ENCODE data around the gene RASEF.

RASEF gene

DNA sequence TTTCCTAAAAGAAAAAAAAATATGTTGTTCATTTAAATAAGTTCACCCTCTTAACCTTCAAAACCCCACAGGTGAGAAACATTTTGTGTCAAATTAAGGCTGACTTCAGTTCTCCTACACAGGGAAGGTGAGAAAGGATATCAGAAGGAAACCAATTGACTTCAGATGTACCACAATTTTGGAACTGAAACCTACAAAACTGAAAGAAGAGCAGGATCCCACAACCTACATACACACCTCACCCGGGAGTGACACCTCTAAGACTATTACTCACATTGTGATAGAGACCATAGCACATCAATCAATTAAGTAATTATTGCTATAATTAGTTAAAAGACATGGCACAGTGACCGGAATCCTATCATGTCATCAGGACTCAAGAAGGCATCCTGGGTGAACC lies 47.0 kb downstream of the RASEF start:
- TF ChIP-seq ZBTB7A (IDR thresholded peaks at IDR 0.05; ENCODE audit: low read depth) (no peak), NFIC (IDR thresholded peaks at IDR 0.05) (no peak), RAD21 (IDR thresholded peaks at IDR 0.05; ENCODE audit: low read depth) (no peak), TCF12 (IDR thresholded peaks at IDR 0.05; ENCODE audit: low read depth) (no peak), TAF1 (IDR thresholded peaks at IDR 0.05; ENCODE audit: low read depth) (no peak), CREB1 (IDR thresholded peaks at IDR 0.05; ENCODE audit: low read depth) (no peak), TEAD4 (IDR thresholded peaks at IDR 0.05) (no peak), CEBPB (IDR thresholded peaks at IDR 0.05) (no peak)
- TF ChIP-seq, protein P1, sequence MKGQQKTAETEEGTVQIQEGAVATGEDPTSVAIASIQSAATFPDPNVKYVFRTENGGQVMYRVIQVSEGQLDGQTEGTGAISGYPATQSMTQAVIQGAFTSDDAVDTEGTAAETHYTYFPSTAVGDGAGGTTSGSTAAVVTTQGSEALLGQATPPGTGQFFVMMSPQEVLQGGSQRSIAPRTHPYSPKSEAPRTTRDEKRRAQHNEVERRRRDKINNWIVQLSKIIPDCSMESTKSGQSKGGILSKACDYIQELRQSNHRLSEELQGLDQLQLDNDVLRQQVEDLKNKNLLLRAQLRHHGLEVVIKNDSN (IDR thresholded peaks at IDR 0.05), result no peak
- TF ChIP-seq, protein P2, sequence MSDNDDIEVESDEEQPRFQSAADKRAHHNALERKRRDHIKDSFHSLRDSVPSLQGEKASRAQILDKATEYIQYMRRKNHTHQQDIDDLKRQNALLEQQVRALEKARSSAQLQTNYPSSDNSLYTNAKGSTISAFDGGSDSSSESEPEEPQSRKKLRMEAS (IDR thresholded peaks at IDR 0.05), result no peak
- TF ChIP-seq, protein P3, sequence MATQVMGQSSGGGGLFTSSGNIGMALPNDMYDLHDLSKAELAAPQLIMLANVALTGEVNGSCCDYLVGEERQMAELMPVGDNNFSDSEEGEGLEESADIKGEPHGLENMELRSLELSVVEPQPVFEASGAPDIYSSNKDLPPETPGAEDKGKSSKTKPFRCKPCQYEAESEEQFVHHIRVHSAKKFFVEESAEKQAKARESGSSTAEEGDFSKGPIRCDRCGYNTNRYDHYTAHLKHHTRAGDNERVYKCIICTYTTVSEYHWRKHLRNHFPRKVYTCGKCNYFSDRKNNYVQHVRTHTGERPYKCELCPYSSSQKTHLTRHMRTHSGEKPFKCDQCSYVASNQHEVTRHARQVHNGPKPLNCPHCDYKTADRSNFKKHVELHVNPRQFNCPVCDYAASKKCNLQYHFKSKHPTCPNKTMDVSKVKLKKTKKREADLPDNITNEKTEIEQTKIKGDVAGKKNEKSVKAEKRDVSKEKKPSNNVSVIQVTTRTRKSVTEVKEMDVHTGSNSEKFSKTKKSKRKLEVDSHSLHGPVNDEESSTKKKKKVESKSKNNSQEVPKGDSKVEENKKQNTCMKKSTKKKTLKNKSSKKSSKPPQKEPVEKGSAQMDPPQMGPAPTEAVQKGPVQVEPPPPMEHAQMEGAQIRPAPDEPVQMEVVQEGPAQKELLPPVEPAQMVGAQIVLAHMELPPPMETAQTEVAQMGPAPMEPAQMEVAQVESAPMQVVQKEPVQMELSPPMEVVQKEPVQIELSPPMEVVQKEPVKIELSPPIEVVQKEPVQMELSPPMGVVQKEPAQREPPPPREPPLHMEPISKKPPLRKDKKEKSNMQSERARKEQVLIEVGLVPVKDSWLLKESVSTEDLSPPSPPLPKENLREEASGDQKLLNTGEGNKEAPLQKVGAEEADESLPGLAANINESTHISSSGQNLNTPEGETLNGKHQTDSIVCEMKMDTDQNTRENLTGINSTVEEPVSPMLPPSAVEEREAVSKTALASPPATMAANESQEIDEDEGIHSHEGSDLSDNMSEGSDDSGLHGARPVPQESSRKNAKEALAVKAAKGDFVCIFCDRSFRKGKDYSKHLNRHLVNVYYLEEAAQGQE (IDR thresholded peaks at IDR 0.05; ENCODE audit: low read depth), result no peak

DNA sequence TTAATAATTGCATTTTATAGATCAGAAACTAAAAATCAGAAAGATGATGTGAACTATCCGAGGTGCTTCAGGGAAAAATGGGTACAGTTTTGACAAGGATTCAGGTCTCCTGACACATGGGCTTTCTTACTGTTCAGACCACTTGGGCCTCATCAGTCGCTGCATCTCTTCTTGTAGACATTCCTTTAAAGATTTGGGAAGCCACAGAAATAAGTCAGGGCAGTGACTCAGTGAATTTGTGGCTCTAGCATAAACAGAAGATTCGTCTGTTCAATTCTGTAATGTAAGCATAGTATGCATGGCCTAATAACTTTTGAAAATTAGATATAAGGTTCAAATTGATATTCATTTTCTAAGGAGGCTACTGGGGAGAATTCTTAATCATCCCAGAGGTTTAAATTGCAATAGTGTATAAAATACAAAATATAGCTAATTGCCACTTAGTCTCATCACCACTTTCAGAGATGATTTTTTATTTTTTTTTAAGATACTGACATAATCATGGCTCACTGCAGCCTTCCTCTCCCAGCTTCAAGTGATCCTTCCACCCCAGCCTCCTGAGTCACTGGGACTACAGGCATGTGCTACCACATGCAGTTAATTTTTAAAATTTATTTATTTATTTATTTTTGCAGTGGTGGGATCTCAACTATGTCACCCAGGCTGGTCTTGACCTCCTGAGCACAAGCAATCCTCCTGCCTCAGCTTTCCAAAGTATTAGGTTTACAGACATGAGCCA lies 48.9 kb downstream of the RASEF start:
- TF ChIP-seq NFIC (IDR thresholded peaks at IDR 0.05), result no peak
- TF ChIP-seq, protein P1 (IDR thresholded peaks at IDR 0.05), result no peak

DNA sequence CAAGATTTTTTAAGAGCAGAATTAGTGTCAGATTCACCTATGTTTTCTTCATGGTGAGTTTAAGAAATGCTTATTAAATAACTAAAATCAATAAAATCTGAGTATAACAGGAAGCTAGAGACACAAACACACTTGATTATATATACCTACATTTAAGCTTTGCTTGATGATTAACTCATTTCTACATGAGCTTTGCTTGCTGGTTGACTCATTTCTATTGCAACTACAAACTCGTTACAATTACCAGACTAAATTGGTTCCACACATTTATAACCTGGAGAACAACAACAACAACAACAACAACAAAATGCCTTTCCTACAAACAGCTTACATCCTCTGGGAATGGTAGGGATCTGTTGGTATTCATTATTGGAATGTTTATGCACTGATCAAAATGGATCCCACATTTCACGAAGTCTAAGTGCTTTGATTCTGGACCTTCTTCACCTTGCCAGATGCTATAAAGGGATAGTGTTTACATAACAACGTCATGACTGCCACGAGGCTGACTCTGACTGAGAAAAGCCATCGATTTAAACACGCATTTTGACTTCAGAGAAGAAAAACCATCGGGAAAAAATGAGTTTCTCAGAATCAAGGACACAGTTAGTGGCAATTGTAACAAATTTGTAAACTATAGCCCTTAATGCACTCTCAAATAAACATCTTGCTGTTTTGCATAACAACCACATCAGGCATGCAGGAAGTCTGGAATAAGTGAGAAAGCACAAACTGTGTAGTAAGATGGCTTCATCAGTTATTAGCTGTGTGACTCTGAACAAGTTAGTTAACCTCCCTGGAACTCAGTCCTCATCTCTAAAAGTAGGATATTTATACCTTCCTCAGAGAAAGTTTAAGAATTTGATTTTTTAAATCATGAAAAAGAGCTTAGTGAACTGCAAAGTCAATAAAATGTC lies 49.8 kb downstream of the RASEF start:
- TF ChIP-seq TEAD4 (IDR thresholded peaks at IDR 0.05), result no peak
- no peak for TF ChIP-seq YY1 (IDR thresholded peaks at IDR 0.05; ENCODE audit: low read depth)
- TF ChIP-seq EP300 (IDR thresholded peaks at IDR 0.05; ENCODE audit: borderline replicate concordance), result no peak
- TF ChIP-seq FOXM1 (IDR thresholded peaks at IDR 0.05; ENCODE audit: borderline replicate concordance, low read depth), result no peak
- TF ChIP-seq CREB1 (IDR thresholded peaks at IDR 0.05; ENCODE audit: low read depth), result no peak
- TF ChIP-seq RAD21 (IDR thresholded peaks at IDR 0.05; ENCODE audit: low read depth), result no peak
- TF ChIP-seq, protein P1 (IDR thresholded peaks at IDR 0.05), result no peak
- TF ChIP-seq TCF12 (IDR thresholded peaks at IDR 0.05; ENCODE audit: low read depth), result no peak
- TF ChIP-seq NFIC (IDR thresholded peaks at IDR 0.05), result no peak

DNA sequence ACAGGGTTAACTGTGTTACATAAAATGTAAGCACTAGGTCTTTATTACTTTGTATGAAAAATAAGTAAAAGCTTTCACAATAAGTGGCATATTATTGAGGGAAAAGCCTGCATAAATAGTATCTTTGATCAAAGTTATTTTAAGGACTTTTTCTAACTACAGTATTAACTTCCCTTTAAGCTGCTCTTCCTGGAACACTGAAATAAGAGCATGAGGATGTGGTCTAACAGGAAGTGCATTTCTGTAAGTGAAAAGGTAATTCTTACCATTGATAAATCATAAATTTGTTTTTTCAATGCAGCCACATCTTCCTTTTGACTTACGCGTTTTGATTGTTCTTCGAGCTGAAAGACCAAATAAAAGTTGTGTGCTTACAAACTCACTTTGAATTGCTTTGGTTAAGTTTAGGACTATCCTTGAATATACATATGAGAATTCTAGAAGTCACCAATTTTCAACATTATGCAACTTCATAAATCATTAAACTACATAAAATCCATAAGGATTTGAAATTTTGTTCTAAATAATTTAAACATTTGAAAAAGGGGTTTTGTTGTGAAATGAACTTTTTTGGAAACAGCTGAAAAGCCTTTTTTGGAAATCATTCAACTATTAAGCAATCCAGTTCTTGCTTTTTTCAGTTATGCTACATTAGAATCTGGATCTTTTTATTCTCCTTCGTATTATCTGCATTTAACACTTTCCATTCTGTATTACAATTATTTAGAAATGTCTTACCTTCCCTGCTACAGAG lies 50.6 kb downstream of the RASEF start:
- TF ChIP-seq YY1 (IDR thresholded peaks at IDR 0.05; ENCODE audit: low read depth) (no peak), CREB1 (IDR thresholded peaks at IDR 0.05; ENCODE audit: low read depth) (no peak), NFIC (IDR thresholded peaks at IDR 0.05) (no peak), CEBPB (IDR thresholded peaks at IDR 0.05) (no peak), FOXM1 (IDR thresholded peaks at IDR 0.05; ENCODE audit: borderline replicate concordance, low read depth) (no peak), TEAD4 (IDR thresholded peaks at IDR 0.05) (no peak), TAF1 (IDR thresholded peaks at IDR 0.05; ENCODE audit: low read depth) (no peak), EP300 (IDR thresholded peaks at IDR 0.05; ENCODE audit: borderline replicate concordance) (no peak), EGR1 (IDR thresholded peaks at IDR 0.05) (no peak), ZBTB7A (IDR thresholded peaks at IDR 0.05; ENCODE audit: low read depth) (no peak)
- TF ChIP-seq, protein P1 (IDR thresholded peaks at IDR 0.05), result no peak
- TF ChIP-seq, protein P2 (IDR thresholded peaks at IDR 0.05), result no peak

DNA sequence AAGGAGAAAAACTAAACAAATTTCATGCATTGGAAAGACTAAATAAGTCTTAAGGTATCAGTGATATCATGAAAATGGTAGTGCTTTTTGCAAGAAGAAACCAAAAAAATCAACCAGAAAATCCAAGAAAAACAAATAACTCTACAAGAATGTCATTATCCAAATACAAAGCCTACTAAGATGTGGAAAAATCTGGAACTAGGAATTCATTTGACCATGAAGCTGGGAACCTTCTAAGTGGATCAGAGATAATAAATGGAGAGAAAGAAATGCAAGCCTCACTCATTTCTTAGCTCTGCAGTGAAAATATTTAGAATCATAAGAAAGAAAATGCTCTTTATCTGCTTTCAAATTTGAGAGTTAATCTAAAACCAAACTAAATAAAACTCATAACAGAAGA lies 51.3 kb downstream of the RASEF start:
- TF ChIP-seq TCF12 (IDR thresholded peaks at IDR 0.05; ENCODE audit: low read depth), result no peak
- TF ChIP-seq FOXM1 (IDR thresholded peaks at IDR 0.05; ENCODE audit: borderline replicate concordance, low read depth), result no peak
- TF ChIP-seq ZBTB7A (IDR thresholded peaks at IDR 0.05; ENCODE audit: low read depth), result no peak
- TF ChIP-seq, protein P3 (IDR thresholded peaks at IDR 0.05; ENCODE audit: low read depth), result no peak
- TF ChIP-seq TAF1 (IDR thresholded peaks at IDR 0.05; ENCODE audit: low read depth), result no peak
- no peak for TF ChIP-seq CREB1 (IDR thresholded peaks at IDR 0.05; ENCODE audit: low read depth)
- TF ChIP-seq, protein P2 (IDR thresholded peaks at IDR 0.05), result no peak
- no peak for TF ChIP-seq NFIC (IDR thresholded peaks at IDR 0.05)
